ENCODE results near the gene ABCD4.

DNA sequence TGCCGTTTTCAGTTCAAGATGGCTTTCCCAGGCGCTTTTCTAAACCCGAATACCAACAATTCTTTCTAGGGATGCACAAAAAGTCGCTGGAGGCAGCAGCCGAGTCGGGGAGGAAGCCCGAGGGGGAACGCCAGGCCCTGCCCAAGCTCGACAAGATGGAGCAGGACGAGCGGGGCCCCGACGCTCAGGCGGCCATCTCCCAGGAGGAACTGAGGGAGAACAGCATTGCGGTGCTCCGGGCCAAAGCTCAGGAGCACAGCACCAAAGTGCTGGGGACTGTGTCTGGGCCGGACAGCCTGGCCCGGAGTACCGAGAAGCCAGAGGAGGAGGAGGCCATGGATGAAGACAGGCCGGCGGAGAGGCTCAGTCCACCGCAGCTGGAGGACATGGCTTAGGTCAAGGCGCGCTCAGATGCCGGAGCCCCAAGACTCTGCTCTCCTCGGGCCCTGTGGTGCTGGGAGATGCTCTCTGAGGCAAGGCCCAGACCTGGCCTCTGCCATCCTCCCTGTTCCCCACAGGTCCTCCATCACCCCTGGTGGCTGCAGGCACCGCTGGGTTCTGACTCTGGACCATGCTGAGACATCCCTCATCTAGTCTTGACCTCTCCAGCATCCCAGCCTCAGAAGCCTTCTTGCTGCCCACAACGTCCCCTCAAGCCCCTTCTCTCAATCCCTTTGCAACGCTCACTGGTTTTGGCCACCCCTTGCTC is 42.1 kb downstream of the ABCD4 start:
- TF ChIP-seq, protein P1, sequence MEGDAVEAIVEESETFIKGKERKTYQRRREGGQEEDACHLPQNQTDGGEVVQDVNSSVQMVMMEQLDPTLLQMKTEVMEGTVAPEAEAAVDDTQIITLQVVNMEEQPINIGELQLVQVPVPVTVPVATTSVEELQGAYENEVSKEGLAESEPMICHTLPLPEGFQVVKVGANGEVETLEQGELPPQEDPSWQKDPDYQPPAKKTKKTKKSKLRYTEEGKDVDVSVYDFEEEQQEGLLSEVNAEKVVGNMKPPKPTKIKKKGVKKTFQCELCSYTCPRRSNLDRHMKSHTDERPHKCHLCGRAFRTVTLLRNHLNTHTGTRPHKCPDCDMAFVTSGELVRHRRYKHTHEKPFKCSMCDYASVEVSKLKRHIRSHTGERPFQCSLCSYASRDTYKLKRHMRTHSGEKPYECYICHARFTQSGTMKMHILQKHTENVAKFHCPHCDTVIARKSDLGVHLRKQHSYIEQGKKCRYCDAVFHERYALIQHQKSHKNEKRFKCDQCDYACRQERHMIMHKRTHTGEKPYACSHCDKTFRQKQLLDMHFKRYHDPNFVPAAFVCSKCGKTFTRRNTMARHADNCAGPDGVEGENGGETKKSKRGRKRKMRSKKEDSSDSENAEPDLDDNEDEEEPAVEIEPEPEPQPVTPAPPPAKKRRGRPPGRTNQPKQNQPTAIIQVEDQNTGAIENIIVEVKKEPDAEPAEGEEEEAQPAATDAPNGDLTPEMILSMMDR (IDR thresholded peaks at IDR 0.05; ENCODE audit: extremely low read depth in 1 of 2, insufficient read depth in 1 of 2, low read depth in 1 of 2, low read length in 2 of 2): no peak
- TF ChIP-seq POLR2AphosphoS5 (IDR thresholded peaks at IDR 0.05; ENCODE audit: insufficient read depth, low read depth, low read length): no peak
- TF ChIP-seq EZH2 (IDR thresholded peaks at IDR 0.05; ENCODE audit: borderline replicate concordance, low read depth, low read length, severe bottlenecking): no peak
- no peak for TF ChIP-seq MYC (IDR thresholded peaks at IDR 0.05; ENCODE audit: low read depth, low read length)
- no peak for TF ChIP-seq POLR2A (IDR thresholded peaks at IDR 0.05; ENCODE audit: low read depth, low read length)
- TF ChIP-seq GATA2 (IDR thresholded peaks at IDR 0.05; ENCODE audit: insufficient read depth, insufficient read length, low read depth, low read length): no peak
- TF ChIP-seq FOS (IDR thresholded peaks at IDR 0.05; ENCODE audit: borderline replicate concordance, insufficient read depth, low read length): no peak
